ENCODE data around the gene CHRNG.
"Not testable (repeated sequence)": the region's sequence is repeated elsewhere in the genome, so short reads cannot be mapped to it uniquely, and the experiment has no call there.

Gene CHRNG

GRCh38 chr2:232529806-232530547 is 9.5 kb upstream of the CHRNG start:
- Histone ChIP-seq H3K27ac (ENCODE audit: low read depth, low read length) (no peak overlapping the region), H3K9me2 (replicated peaks; ENCODE audit: control insufficient read depth, low read length) (no peaks in the 10 kb centered on the region), H3K4me1 (ENCODE audit: control insufficient read depth, low read length) (peaks cover 62% of the 10 kb centered on the region), H3K4me3 (ENCODE audit: low read length) (no peak overlapping the region), H4K20me1 (ENCODE audit: control insufficient read depth, insufficient read depth, low read depth, low read length) (no peaks in the 10 kb centered on the region), H3K9me3 (ENCODE audit: control insufficient read depth, insufficient read depth, low read length) (no peaks in the 10 kb centered on the region), H3K36me3 (ENCODE audit: control insufficient read depth, low read length) (no peaks in the 10 kb centered on the region), H3K4me2 (ENCODE audit: low read length) (no peak overlapping the region), H3F3A (ENCODE audit: control insufficient read depth, insufficient read depth) (peaks cover 9% of the 10 kb centered on the region; the same call in 1 of the 2 replicates), H3K27me3 (ENCODE audit: control insufficient read depth, low read length) (no peaks in the 10 kb centered on the region), H3K79me2 (ENCODE audit: control insufficient read depth, low read length) (no peaks in the 10 kb centered on the region)
- no peak for TF ChIP-seq EZH2phosphoT487 (IDR thresholded peaks at IDR 0.05; ENCODE audit: borderline replicate concordance, low read length)
- TF ChIP-seq, protein P1, sequence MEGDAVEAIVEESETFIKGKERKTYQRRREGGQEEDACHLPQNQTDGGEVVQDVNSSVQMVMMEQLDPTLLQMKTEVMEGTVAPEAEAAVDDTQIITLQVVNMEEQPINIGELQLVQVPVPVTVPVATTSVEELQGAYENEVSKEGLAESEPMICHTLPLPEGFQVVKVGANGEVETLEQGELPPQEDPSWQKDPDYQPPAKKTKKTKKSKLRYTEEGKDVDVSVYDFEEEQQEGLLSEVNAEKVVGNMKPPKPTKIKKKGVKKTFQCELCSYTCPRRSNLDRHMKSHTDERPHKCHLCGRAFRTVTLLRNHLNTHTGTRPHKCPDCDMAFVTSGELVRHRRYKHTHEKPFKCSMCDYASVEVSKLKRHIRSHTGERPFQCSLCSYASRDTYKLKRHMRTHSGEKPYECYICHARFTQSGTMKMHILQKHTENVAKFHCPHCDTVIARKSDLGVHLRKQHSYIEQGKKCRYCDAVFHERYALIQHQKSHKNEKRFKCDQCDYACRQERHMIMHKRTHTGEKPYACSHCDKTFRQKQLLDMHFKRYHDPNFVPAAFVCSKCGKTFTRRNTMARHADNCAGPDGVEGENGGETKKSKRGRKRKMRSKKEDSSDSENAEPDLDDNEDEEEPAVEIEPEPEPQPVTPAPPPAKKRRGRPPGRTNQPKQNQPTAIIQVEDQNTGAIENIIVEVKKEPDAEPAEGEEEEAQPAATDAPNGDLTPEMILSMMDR (IDR thresholded peaks at IDR 0.05; ENCODE audit: low read depth, low read length, poor library complexity, severe bottlenecking) = no peak

- Histone ChIP-seq H3K4me2 (ENCODE audit: low read length) (no peak overlapping the region), H3F3A (ENCODE audit: control insufficient read depth, insufficient read depth) (peaks cover 9% of the 10 kb centered on the region; the same call in 1 of the 2 replicates), H3K9me3 (ENCODE audit: control insufficient read depth, insufficient read depth, low read length) (no peaks in the 10 kb centered on the region), H3K9me2 (replicated peaks; ENCODE audit: control insufficient read depth, low read length) (no peaks in the 10 kb centered on the region), H3K27ac (ENCODE audit: low read depth, low read length) (no peak overlapping the region), H3K4me1 (ENCODE audit: control insufficient read depth, low read length) (peaks cover 62% of the 10 kb centered on the region), H3K27me3 (ENCODE audit: control insufficient read depth, low read length) (no peaks in the 10 kb centered on the region), H4K20me1 (ENCODE audit: control insufficient read depth, insufficient read depth, low read depth, low read length) (no peaks in the 10 kb centered on the region), H3K4me3 (ENCODE audit: low read length) (no peak overlapping the region), H3K36me3 (ENCODE audit: control insufficient read depth, low read length) (no peaks in the 10 kb centered on the region), H3K79me2 (ENCODE audit: control insufficient read depth, low read length) (no peaks in the 10 kb centered on the region)
- TF ChIP-seq, protein P1 (IDR thresholded peaks at IDR 0.05; ENCODE audit: low read depth, low read length, poor library complexity, severe bottlenecking) = no peak
- TF ChIP-seq EZH2phosphoT487 (IDR thresholded peaks at IDR 0.05; ENCODE audit: borderline replicate concordance, low read length) = no peak
Observed at GRCh38 chr2:232530626-232531260, 8.7 kb upstream of the CHRNG start.

DNA sequence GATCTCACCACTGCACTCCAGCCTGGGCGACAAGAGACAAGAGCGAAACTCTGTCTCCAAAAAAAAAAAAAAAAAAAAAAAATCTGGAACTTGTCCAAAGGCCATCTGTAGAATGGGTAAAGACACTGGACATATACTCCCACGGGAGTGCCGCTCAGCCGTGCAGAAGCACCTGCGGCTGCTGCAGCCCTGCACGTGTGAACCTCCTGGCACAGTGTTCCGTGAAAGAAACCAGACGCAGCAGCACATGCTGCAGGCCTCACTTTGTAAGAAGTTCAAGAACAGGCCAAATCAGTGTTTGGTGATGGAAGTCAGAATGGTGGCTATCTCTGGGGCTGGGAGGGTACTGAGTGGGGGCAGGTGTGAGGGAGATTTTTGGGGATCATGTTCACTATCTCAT is 7.1 kb upstream of the CHRNG start:
- no peaks in the 10 kb centered on the region for H3K9me2 ChIP-seq (replicated peaks; ENCODE audit: control insufficient read depth, low read length)
- H3F3A ChIP-seq (ENCODE audit: control insufficient read depth, insufficient read depth) = peaks cover 9% of the 10 kb centered on the region; the same call in 1 of the 2 replicates
- TF ChIP-seq, protein P1 (IDR thresholded peaks at IDR 0.05; ENCODE audit: low read depth, low read length, poor library complexity, severe bottlenecking) = no peak
- TF ChIP-seq EZH2phosphoT487 (IDR thresholded peaks at IDR 0.05; ENCODE audit: borderline replicate concordance, low read length) = no peak
- peak overlapping the region; percentile 37 for H3K27ac ChIP-seq (ENCODE audit: low read depth, low read length)
- H3K79me2 ChIP-seq (ENCODE audit: control insufficient read depth, low read length) = no peaks in the 10 kb centered on the region
- peaks cover 71% of the 10 kb centered on the region for H3K4me1 ChIP-seq (ENCODE audit: control insufficient read depth, low read length)
- no peaks in the 10 kb centered on the region for H4K20me1 ChIP-seq (ENCODE audit: control insufficient read depth, insufficient read depth, low read depth, low read length)
- 0 out of 2 replicates have a peak overlapping the region, but pooled peaks have one; percentile 3 for H3K4me3 ChIP-seq (ENCODE audit: low read length)
- no peaks in the 10 kb centered on the region for H3K27me3 ChIP-seq (ENCODE audit: control insufficient read depth, low read length)
- H3K9me3 ChIP-seq (ENCODE audit: control insufficient read depth, insufficient read depth, low read length) = no peaks in the 10 kb centered on the region
- peak overlapping the region; percentile 39 for H3K4me2 ChIP-seq (ENCODE audit: low read length)
- no peaks in the 10 kb centered on the region for H3K36me3 ChIP-seq (ENCODE audit: control insufficient read depth, low read length)

DNA sequence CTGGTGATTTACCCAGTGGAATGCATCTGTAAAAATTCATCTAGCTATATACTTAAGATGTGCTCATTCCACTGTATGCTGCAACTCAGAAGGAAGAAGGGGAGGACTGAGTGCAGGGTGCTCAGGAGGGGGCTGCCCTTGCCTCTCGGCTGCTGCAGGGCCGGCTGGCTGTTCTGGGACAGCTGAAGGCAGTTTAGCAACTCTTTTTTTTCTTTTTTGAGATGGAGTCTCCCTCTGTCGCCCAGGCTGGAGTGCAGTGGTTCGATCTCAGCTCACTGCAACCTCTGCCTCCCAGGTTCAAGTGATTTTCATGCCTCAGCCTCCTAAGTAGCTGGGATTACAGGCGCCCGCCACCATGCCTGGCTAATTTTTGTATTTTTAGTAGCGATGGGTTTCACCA is 6.7 kb upstream of the CHRNG start:
- H3K9me3 ChIP-seq (ENCODE audit: control insufficient read depth, insufficient read depth, low read length); H3K36me3 ChIP-seq (ENCODE audit: control insufficient read depth, low read length); H3K79me2 ChIP-seq (ENCODE audit: control insufficient read depth, low read length); H3K27me3 ChIP-seq (ENCODE audit: control insufficient read depth, low read length); H3K9me2 ChIP-seq (replicated peaks; ENCODE audit: control insufficient read depth, low read length); H4K20me1 ChIP-seq (ENCODE audit: control insufficient read depth, insufficient read depth, low read depth, low read length); H3F3A ChIP-seq (ENCODE audit: control insufficient read depth, insufficient read depth): not testable (repeated sequence)
- H3K4me1 ChIP-seq (ENCODE audit: control insufficient read depth, low read length) = peaks cover 71% of the 10 kb centered on the region
- H3K4me2 ChIP-seq (ENCODE audit: low read length) = peak overlapping the region; percentile 39
- 0 out of 2 replicates have a peak overlapping the region, but pooled peaks have one; percentile 3 for H3K4me3 ChIP-seq (ENCODE audit: low read length)
- peak overlapping the region; percentile 37 for H3K27ac ChIP-seq (ENCODE audit: low read depth, low read length)
